22Rv1 (cell line): ENCODE results near the gene FTCD.

Experiments used
- CTCF ChIP-seq: fragments of 450-650 bp; IDR thresholded peaks from 2 replicates; pipeline ENCODE4 v1.5.1; 2017; ENCODE audit warnings: mild to moderate bottlenecking
- ZFX ChIP-seq: fragments of 450-650 bp; IDR thresholded peaks from 2 replicates; pipeline ENCODE4 v1.6.1; 2017; ENCODE audit warnings: antibody characterized with exemption, borderline replicate concordance

DNA sequence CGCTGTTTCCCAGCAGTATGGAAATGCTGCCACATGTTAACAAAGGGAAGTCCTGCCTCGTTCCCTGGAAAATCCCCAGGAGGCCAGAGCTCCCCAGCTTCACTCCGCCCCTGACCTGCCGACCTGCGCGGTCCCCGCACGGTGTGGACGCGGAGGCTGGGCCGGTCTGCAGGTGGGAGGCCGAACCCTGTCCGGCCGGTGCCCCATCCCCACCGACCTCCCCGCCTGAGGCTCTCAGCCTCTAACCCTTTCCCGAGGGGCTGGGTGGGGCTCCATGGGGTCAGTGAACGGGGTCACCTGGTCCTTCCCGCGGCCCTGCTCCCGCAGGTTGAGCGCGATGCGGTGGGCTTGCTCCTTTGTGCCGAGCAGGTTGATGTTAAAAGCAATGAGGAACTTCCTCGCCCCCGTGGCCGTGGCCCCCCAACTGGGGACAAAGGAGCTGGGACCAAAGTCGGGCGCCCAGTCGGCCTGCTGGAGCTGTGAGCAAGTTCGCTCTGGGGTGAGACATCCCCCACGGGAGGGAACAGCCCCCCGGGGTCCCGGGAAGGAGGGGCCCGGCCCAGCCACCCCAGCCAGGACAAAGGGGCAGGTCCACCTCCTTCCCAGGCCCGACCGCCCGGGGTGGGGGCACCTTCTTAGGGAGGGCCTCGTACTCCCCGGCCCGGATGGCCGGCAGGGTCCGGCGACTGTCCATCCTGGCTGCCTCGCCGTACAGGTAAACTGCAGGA, 4.0 kb downstream of the FTCD start:
- TF ChIP-seq CTCF = no peak
- TF ChIP-seq ZFX = no peak
